HFF-Myc (cell line): ENCODE data around the gene OTX1.

Experiments
- DNase-seq: peaks from one replicate; pipeline ENCODE4 v3.0.0-alpha.2; 2011; ENCODE audit warnings: low read depth; ENCODE audit errors: extremely low read depth
- H3K4me3 ChIP-seq: replicated peaks from 2 replicates; pipeline ENCODE4 v1.5.1; 2011; ENCODE audit warnings: low read depth, mild to moderate bottlenecking, control low read depth, low read length
- CTCF ChIP-seq: IDR thresholded peaks from 2 replicates; pipeline ENCODE4 v1.5.1; 2012; ENCODE audit warnings: mild to moderate bottlenecking, low read depth, low read length, control low read depth; ENCODE audit errors: missing control alignments

OTX1 gene

GRCh38 chr2:63029058-63029457 lies 21.6 kb upstream of the OTX1 start:
- H3K4me3 ChIP-seq, result no peak overlapping the region
- no peak for TF ChIP-seq CTCF
- no peak for DNase-seq

GRCh38 chr2:63034526-63034925 lies 16.1 kb upstream of the OTX1 start:
- no peak for TF ChIP-seq CTCF
- DNase-seq, result no peak
- H3K4me3 ChIP-seq, result no peak overlapping the region

GRCh38 chr2:63035169-63035568 lies 15.5 kb upstream of the OTX1 start:
- H3K4me3 ChIP-seq, result no peak overlapping the region
- DNase-seq, result no peak
- TF ChIP-seq CTCF, result no peak

GRCh38 chr2:63035660-63036059 lies 15.0 kb upstream of the OTX1 start:
- no peak overlapping the region for H3K4me3 ChIP-seq
- DNase-seq, result no peak
- TF ChIP-seq CTCF, result no peak

- no peak overlapping the region for H3K4me3 ChIP-seq
- no peak for TF ChIP-seq CTCF
Measured at GRCh38 chr2:63038034-63038433, 12.6 kb upstream of the OTX1 start.

GRCh38 chr2:63040586-63040985 lies 10.0 kb upstream of the OTX1 start:
- DNase-seq, result no peak
- TF ChIP-seq CTCF, result no peak
- H3K4me3 ChIP-seq, result no peak overlapping the region

More at GRCh38 chr2:63038034-63038433, 12.6 kb upstream of the OTX1 start:
- no peak for DNase-seq

- H3K4me3 ChIP-seq, result no peak overlapping the region
- DNase-seq, result no peak
Measured at GRCh38 chr2:63041592-63041991, 9.0 kb upstream of the OTX1 start.

More at GRCh38 chr2:63041592-63041991, 9.0 kb upstream of the OTX1 start:
- no peak for TF ChIP-seq CTCF
